Measurements from ENCODE around the gene PARN. TPM values are rescaled to one million over a fixed set of nuclear protein-coding genes. Genes with fewer than 3 reads are reported as not detected.
"Not testable (repeated sequence)": the region's sequence is repeated elsewhere in the genome, so short reads cannot be mapped to it uniquely, and the experiment has no call there.

Gene PARN
- total RNA-seq (2014; rRNA removed; shearing (Covaris generic)) = 30.9 and 32.1 TPM in 2 replicates
- polyA plus RNA-seq (2015; cell fraction: cytosol; rRNA removed) = 33.9 and 40.1 TPM in 2 replicates
- polyA plus RNA-seq (2015; cell fraction: nucleus; rRNA removed) = 47.4 and 48.8 TPM in 2 replicates

GRCh38 chr16:14629919-14630619 lies at the start of gene PARN:
PARN (minus strand) TSS chr16:14630260; CDS start chr16:14630125, 135 bp downstream.
- DNase-seq (ENCODE audit: low read depth) = peak; percentile 95

DNA sequence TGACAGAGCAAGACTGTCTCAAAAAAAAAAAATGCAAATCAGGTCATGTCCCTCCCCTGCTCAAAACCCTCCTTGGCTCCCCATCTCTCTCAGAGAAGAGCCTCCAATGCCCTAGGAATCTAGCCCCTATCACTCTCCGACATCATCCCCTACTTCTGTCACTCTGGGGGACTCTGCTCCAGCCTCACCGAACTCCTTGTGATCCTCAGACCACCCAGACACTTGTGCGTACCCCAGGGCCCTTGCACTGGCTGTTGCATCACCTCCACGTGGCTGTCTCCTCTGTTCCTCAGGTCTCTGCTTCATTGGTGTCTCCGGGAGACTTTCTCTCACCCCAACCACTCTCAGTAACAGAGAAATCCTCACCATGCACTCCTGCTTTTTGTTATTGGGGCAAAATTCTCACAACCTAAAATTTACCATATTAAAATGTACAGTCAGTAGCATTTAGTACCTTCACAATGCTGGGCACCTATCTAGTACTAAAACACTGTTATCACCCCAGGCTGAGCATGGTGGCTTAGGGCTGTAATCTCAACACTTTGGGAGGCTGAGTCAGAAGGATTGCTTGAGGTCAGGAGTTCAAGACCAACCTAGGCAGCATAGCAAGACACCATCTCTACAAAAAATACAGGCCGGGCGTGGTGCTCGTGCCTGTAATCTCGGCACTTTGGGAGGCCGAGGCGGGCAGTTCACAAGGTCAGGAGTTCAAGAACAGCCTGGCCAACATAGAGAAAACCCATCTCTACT lies 48.9 kb upstream of the PARN start:
- no peak for DNase-seq (ENCODE audit: low read depth)

- DNase-seq (ENCODE audit: low read depth) = no peak
Measured at GRCh38 chr16:14677627-14678026, 47.6 kb upstream of the PARN start.

GRCh38 chr16:14676633-14677032 lies 46.6 kb upstream of the PARN start:
- no peak for DNase-seq (ENCODE audit: low read depth)

DNA sequence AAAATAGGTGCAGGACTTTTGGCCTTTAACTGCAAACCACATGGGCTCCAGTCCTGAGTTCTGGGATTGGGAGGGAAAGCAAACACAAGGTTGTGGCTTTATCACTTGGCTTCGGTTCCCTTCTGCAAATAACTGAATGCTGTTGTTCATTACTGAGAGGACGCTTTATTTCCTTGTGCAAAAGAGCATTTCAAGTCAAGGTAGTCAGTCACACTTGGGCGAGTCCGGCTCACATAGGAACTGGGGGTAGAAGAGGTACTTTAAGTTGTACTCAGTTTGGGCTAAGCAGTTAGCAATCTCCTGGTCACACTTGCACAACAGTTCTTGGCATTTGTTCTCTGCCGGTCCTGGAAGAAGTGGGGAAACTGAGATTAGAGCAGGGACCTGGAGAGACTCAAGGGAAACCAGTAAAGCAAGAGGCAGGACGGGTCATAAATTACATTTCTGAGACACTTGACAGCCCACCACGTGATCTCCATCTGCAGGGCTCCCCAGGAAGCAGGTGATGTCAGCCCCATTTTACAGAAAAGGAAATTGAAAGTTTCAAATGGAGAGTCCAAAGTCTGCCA lies 42.4 kb upstream of the PARN start:
- DNase-seq (ENCODE audit: low read depth) = no peak

- DNase-seq (ENCODE audit: low read depth) = peak; percentile 10
Measured at GRCh38 chr16:14669776-14670175, 39.7 kb upstream of the PARN start.

GRCh38 chr16:14668556-14669223 lies 38.6 kb upstream of the PARN start:
- no peak for DNase-seq (ENCODE audit: low read depth)

GRCh38 chr16:14667347-14668266 lies 37.5 kb upstream of the PARN start:
- no peak for DNase-seq (ENCODE audit: low read depth)

DNA sequence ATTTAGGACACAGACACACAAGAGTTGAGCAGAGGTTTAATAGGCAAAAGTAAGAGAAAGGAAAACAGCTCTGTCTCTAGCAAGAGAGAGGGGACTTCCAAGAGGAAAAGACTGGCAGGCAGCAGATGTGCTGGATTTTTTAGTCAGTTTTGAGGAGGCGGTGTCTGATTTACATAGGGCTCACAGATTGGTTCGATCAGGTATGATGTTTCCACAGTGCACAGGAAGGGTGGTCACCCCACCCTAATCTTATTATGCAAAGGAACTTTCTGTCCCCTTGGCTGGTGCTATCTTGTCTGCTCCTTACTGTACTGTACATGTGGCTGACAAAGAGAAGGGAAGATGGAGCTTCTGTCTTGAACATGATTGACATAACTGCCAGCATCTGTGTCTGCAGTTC lies 28.0 kb upstream of the PARN start:
- no peak for DNase-seq (ENCODE audit: low read depth)

DNA sequence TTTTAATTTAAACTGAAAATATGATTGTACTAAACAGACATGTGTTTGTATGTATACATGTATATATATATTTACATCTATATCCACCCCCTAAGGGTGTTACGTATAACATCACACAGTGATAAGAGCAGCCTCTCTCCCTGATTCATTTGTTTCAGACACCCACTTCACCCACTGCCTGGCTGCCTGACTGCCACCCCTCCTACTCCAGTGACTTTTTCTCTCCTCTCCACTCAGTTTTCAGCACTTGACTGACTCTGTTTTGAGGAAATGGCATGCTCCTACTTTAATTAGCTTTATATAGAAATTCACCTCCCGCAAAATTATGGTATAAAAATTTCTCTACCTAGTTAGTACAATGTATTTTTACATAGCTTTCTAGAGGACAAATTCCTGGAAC lies 22.7 kb upstream of the PARN start:
- no peak for DNase-seq (ENCODE audit: low read depth)

DNA sequence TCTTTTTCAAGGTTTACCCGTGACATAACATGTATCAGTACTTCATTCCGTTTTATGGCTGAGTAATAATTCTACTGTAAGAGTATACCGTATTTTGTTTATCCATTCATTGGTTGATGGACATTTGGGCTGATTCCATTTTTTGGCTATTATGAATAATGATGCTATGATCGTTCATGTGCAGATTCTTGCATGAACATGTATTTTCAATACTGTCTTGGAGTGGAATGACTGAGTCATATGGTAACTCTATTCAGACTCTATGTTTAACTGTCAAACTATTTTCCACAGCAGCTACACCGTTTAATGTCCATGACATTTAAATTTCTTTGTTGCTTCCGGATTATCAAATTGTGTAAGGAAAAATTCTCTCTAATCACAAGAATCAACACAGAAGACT lies 20.6 kb upstream of the PARN start:
- no peak for DNase-seq (ENCODE audit: low read depth)

DNA sequence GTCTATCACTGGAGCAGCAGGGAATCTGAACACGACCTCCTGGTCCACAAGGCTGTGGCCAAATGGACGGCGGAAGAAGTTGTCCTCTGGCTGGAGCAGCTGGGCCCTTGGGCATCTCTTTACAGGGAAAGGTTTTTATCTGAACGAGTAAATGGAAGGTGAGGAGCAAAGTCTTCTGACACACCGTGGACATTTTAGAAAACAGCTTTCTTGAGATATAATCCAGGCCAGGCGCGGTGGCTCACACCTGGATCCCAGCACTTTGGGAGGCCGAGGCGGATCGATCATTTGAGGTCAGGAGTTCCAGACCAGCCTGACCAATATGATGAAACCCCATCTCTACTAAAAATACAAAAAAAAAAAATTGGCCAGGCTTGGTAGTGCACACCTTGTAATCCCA lies 19.8 kb upstream of the PARN start:
- no peak for DNase-seq (ENCODE audit: low read depth)

DNA sequence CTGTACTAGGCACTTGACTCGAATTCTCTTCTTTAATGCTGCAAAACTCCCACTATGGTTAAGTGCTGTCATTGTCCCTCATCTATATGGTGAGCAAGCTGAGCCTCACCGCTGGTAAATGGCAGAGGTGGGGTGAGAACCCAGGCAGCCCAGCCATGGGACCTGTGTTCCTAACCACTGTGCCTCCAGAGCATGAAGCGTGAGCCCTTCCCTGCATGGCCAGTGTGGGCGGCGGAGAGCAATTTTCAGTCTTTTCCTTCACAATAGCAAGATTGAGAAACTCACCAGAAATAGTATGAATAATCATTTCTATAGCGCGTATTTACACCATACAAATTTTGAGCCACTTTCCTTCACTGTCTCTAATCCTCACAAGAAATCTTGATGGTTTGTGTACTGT lies 11.9 kb upstream of the PARN start:
- DNase-seq (ENCODE audit: low read depth) = no peak

GRCh38 chr16:14641206-14641605 lies 11.1 kb upstream of the PARN start:
- no peak for DNase-seq (ENCODE audit: low read depth)

DNA sequence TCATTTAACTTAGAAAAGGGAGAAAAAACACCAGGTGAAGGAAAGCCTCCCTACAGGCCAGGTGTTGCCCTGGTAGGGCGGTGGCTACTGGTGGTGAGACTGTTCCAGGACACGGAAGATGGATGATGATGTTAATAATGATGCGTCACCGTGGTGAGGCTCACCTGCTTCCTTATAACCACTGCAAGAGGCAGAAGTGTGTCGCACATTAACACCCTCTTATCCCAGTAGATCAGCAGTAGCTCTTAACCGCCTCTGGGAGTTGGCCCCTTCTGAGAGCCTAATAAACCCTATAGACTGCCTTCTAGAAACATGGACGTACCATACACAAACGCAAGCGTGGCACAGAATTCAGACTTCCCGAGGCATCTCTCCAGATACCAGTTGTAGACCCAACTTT lies 10.5 kb upstream of the PARN start:
- no peak for DNase-seq (ENCODE audit: low read depth)

- not testable (repeated sequence) for DNase-seq (ENCODE audit: low read depth)
Measured at GRCh38 chr16:14636951-14637240, 6.8 kb upstream of the PARN start.

- not testable (repeated sequence) for DNase-seq (ENCODE audit: low read depth)
Measured at GRCh38 chr16:14636179-14636950, 6.3 kb upstream of the PARN start.

DNA sequence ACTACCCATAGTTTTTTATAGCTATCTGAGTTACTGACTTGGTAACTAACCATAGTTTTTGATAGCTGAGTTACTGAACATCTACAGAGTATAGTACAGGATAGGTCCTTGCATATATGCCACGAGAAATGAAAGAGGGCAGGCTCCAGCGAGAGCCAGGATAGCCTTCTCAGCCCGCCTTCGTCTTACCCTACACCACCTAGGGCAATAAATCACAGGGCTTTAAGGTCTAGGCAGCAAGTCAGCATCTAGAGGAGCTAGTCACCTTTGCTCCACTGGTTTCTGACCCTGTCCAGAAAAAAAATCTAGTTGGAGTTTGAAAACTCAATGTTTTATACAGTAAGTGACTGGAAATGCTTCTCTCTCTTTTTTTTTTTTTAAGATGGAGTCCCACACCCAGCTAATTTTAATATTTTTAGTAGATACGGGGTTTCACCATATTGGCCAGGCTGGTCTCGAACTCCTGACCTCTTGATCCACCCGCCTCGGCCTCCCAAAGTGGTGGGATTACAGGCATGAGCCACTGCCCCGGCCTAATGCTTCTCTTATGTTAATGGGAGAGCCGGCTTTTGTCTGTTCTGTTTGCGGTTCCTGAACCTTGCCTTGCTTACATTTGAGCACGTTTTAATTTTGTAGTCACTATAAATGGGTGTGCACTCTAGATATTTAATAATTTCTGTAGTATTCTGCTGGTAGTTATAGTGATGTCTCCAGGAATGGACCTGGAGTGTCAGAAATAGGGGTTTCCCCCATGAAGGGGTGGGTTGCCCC lies 5.5 kb upstream of the PARN start:
- no peak for DNase-seq (ENCODE audit: low read depth)

DNA sequence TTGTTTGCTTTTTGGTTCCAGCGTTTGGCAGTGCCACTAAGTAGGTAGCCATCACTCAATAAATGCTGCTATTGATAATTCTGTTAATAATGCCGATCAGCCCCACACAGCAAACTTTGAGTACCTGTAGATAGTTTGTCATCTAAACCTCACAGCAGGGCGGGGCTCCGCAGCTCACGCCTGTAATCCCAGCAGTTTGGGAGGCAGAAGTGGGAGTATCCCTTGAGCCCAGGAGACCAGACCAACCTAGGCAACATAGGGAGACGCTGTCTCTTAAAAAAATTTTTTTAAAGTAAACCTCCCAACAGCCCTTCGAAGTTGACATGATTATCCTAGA lies 4.3 kb upstream of the PARN start:
- no peak for DNase-seq (ENCODE audit: low read depth)

Data from HT1080 (cell line).